ENCODE results near the gene RAET1G. TPM values are rescaled to one million over a fixed set of nuclear protein-coding genes. Genes with fewer than 3 reads are reported as not detected.

RAET1G gene
- total and polyA plus RNA-seq, 2 donors (not counting 1 experiment from before 2014, with no cell fraction given), result not detected

DNA sequence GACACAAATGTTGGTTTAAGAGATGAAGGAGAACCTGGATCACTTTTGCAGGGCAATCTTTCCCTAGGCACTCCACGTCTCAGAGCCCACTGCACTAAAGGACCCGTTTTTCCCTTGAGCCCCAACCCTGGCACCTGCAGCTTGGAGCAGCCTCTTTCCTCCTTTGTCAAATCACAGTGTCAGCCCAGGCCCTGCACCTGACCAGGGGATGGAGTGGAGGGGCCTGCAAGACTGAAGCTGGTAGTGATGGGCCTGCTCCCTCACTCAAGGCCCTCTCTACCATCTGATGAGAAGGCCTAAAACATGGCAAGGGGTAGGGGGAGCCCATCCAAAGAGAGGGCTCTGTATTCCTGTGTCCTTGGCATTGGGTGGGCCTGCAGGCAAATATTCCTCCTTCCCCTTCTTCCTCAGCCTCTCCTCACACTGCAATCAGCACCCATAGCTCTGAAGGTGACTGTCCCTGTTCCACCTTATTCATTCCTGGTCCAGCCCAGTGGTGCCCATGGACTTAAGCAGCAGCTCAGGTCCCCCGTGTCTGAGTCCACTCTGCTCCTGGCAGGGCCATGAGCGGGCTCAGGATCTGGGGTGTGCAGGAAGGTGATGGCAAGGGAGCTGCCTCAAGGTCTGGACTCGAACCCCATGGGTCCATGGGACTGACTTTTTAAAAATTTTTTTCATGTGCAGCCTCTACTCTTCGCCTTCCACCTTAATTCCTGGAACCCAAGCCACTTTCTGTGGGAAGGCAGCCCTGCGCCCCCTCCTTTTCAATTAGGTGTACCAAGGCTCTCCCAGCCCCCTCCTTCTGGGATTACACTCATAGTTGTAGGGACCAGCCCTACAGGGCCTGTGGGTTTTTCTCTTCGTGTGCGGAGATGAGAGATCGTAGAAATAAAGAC, 6.7 kb downstream of the RAET1G start:
- Mint-ChIP-seq H3K27me3 (peaks cover 53% of the 10 kb centered on the region), H3K9me3 (ENCODE audit: insufficient read depth) (no peaks in the 10 kb centered on the region)
- intact Hi-C loops (cut with micrococcal nuclease), result no loop called here

More for the DNA sequence above, 6.7 kb downstream of the RAET1G start:
- DNase-seq (no peak), ATAC-seq (ENCODE audit: low read depth) (no peak)
- no peak overlapping the region for H3K4me2 ChIP-seq (replicated peaks; ENCODE audit: low read depth, low read length, poor library complexity, severe bottlenecking)
- H3K9ac ChIP-seq (ENCODE audit: low read length), result no peak overlapping the region
- H3K36me3 ChIP-seq (replicated peaks in 1 of 2; ENCODE audit: control extremely low read depth in 1 of 2, control insufficient read depth in 1 of 2, extremely low read depth in 1 of 2, insufficient read depth in 2 of 2, low read length in 1 of 2), result no peaks in the 10 kb centered on the region
- TF ChIP-seq, protein P1, sequence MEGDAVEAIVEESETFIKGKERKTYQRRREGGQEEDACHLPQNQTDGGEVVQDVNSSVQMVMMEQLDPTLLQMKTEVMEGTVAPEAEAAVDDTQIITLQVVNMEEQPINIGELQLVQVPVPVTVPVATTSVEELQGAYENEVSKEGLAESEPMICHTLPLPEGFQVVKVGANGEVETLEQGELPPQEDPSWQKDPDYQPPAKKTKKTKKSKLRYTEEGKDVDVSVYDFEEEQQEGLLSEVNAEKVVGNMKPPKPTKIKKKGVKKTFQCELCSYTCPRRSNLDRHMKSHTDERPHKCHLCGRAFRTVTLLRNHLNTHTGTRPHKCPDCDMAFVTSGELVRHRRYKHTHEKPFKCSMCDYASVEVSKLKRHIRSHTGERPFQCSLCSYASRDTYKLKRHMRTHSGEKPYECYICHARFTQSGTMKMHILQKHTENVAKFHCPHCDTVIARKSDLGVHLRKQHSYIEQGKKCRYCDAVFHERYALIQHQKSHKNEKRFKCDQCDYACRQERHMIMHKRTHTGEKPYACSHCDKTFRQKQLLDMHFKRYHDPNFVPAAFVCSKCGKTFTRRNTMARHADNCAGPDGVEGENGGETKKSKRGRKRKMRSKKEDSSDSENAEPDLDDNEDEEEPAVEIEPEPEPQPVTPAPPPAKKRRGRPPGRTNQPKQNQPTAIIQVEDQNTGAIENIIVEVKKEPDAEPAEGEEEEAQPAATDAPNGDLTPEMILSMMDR (IDR thresholded peaks at IDR 0.05), result no peak
- no peak for TF ChIP-seq EZH2 (IDR thresholded peaks at IDR 0.05; ENCODE audit: borderline replicate concordance, insufficient read depth, low read depth, low read length, poor library complexity, severe bottlenecking)
- no peaks in the 10 kb centered on the region for H4K20me1 ChIP-seq (ENCODE audit: control insufficient read depth, insufficient read depth, low read length, poor library complexity, severe bottlenecking)
- peaks cover 0 to 27% (median 0%) of the 10 kb centered on the region in 4 experiments for H3K27me3 ChIP-seq (replicated peaks in 1 of 4; ENCODE audit: control extremely low read depth in 1 of 4, control insufficient read depth in 3 of 4, insufficient read depth in 4 of 4, low read length in 3 of 4)
- H3K4me1 ChIP-seq (ENCODE audit: control insufficient read depth in 2 of 2, insufficient read depth in 2 of 2, low read length in 2 of 2), result no peaks in the 10 kb centered on the region
- H3K4me3 ChIP-seq (ENCODE audit: control extremely low read depth in 1 of 5, extremely low read depth in 1 of 5, insufficient read depth in 1 of 5, low read depth in 2 of 5, low read length in 4 of 5), result no peak overlapping the region
- H3K79me2 ChIP-seq (ENCODE audit: control insufficient read depth, insufficient read depth, low read length), result no peaks in the 10 kb centered on the region
- no peak overlapping the region for H2AFZ ChIP-seq (ENCODE audit: insufficient read depth, low read depth, low read length, poor library complexity, severe bottlenecking)
- WGBS (ENCODE audit: insufficient coverage), result 90% methylated on average over 8 of the region's 10 CpGs
- H3K9me3 ChIP-seq (ENCODE audit: control extremely low read depth in 1 of 3, control insufficient read depth in 2 of 3, insufficient read depth in 1 of 3, low read length in 2 of 3), result no peaks in the 10 kb centered on the region
- H3K27ac Mint-ChIP-seq, result no peak overlapping the region
- H3K4me1 Mint-ChIP-seq, result no peaks in the 10 kb centered on the region
- no peak overlapping the region for H3K4me3 Mint-ChIP-seq
- H3K27ac ChIP-seq (ENCODE audit: low read length in 2 of 2), result no peak overlapping the region
- ChIA-PET POLR2A (no interaction called here), CTCF (no interaction called here)

Data from B cell (primary cell).